Breast epithelium (tissue), 4 donors: ENCODE results near the gene GNS. TPM values are rescaled to one million over a fixed set of nuclear protein-coding genes. Genes with fewer than 3 reads are reported as not detected.

Source experiments
- DNase-seq, 2 donors: peaks; one replicate each; pipeline ENCODE4 v3.0.0-alpha.2; 2019; ENCODE audit warnings: low spot score in 2 of 2
- H3K27ac ChIP-seq, 2 donors: fragments of 200-600 bp; sonication (generic) in 1 of 2; one replicate each; pipeline ENCODE4 v1.5.1; 2016 to 2019; ENCODE audit warnings: mild to moderate bottlenecking in 1 of 2
- H3K27me3 ChIP-seq, 2 donors: fragments of 200-600 bp; sonication (generic) in 1 of 2; one replicate each; pipeline versions ENCODE4 v1.5.1 to v1.6.0; 2017 to 2019; ENCODE audit warnings: control low read depth in 1 of 2, mild to moderate bottlenecking in 1 of 2
- H3K36me3 ChIP-seq: fragments of 200-600 bp; one replicate; pipeline ENCODE4 v1.5.1; 2019
- H3K4me1 ChIP-seq, 2 donors: fragments of 200-600 bp; sonication (generic); one replicate each; pipeline ENCODE4 v1.5.1; 2016 to 2019; ENCODE audit warnings: control low read depth in 1 of 2
- H3K4me3 ChIP-seq, 3 donors: fragments of 200-600 bp; sonication (generic); 1 replicate in 2 of 3; 2 replicates in 1 of 3; pipeline ENCODE4 v1.5.1; 2016 to 2019; ENCODE audit warnings: mild to moderate bottlenecking in 3 of 3, moderate library complexity in 2 of 3
- H3K9me3 ChIP-seq, 2 donors: fragments of 200-600 bp; sonication (generic) in 1 of 2; one replicate each; pipeline ENCODE4 v1.5.1; 2016 to 2019; ENCODE audit warnings: control low read depth in 1 of 2
- CTCF ChIP-seq, 3 donors: fragments of 450-650 bp; IDR thresholded peaks; one replicate each; pipeline ENCODE4 v1.5.1; 2016 to 2017; ENCODE audit warnings: antibody characterized with exemption in 3 of 3, mild to moderate bottlenecking in 3 of 3, moderate library complexity in 3 of 3
- POLR2A ChIP-seq: fragments of 450-650 bp; IDR thresholded peaks from one replicate; pipeline ENCODE4 v1.6.1; 2016; ENCODE audit warnings: antibody characterized with exemption, mild to moderate bottlenecking, moderate library complexity
- POLR2AphosphoS5 ChIP-seq, 3 donors: sonication (generic); formaldehyde crosslinking; IDR thresholded peaks; one replicate each; pipeline ENCODE4 v1.6.1; 2017; ENCODE audit warnings: antibody characterized with exemption in 3 of 3
- intact Hi-C: fragments of 100-400 bp; cut with DNase I; formaldehyde crosslinking; loops from one replicate; pipeline ENCODE4 v1.15.1; 2023; ENCODE audit warnings: low total_unique reads
- total RNA-seq, 3 donors: library from RNA; depleted of rRNA; stranded (reverse); fragments of >200 nt; gene quantifications; one replicate each; pipeline ENCODE4 v1.1.0, GENCODE V29; 2016

GNS gene
- total RNA-seq, 3 donors from 2014 or later, result 94.4 to 250 (median 98.6) TPM

GRCh38 chr12:64752032-64752431 is 7.2 kb downstream of the GNS start:
- no peaks in the 10 kb centered on the region for H3K36me3 ChIP-seq
- H3K9me3 ChIP-seq, result no peaks in the 10 kb centered on the region

GRCh38 chr12:64749461-64750200 is 9.6 kb downstream of the GNS start:
- Histone ChIP-seq H3K36me3 (no peaks in the 10 kb centered on the region), H3K27me3 (no peaks in the 10 kb centered on the region), H3K9me3 (no peaks in the 10 kb centered on the region), H3K4me3 (no peak overlapping the region), H3K27ac (no peak overlapping the region), H3K4me1 (no peaks in the 10 kb centered on the region)
- TF ChIP-seq POLR2A (no peak), POLR2AphosphoS5 (IDR thresholded peaks at IDR 0.05) (no peak), CTCF (IDR thresholded peaks at IDR 0.05) (no peak)
- intact Hi-C loops, result no loop called here
- DNase-seq, result no peak

More at GRCh38 chr12:64752032-64752431, 7.2 kb downstream of the GNS start:
- TF ChIP-seq POLR2AphosphoS5 (IDR thresholded peaks at IDR 0.05), result no peak
- no peak for TF ChIP-seq POLR2A
- TF ChIP-seq CTCF (IDR thresholded peaks at IDR 0.05), result no peak
- Histone ChIP-seq H3K4me1 (no peaks in the 10 kb centered on the region), H3K27me3 (no peaks in the 10 kb centered on the region), H3K27ac (peak overlapping the region in 1 of 2 donors; percentile 39), H3K4me3 (no peak overlapping the region)
- intact Hi-C loops, result no loop called here
- DNase-seq, result no peak

- no peaks in the 10 kb centered on the region for H3K9me3 ChIP-seq
- no peak overlapping the region for H3K27ac ChIP-seq
- no peaks in the 10 kb centered on the region for H3K27me3 ChIP-seq
- no peak for DNase-seq
- H3K4me3 ChIP-seq, result no peak overlapping the region
- H3K36me3 ChIP-seq, result no peaks in the 10 kb centered on the region
- no peak for TF ChIP-seq POLR2A
- no peak for TF ChIP-seq CTCF (IDR thresholded peaks at IDR 0.05)
- no peak for TF ChIP-seq POLR2AphosphoS5 (IDR thresholded peaks at IDR 0.05)
- no peaks in the 10 kb centered on the region for H3K4me1 ChIP-seq
- intact Hi-C loops, result no loop called here
Observed at GRCh38 chr12:64747695-64748094, 11.5 kb downstream of the GNS start.

- Histone ChIP-seq H3K4me1 (no peaks in the 10 kb centered on the region), H3K4me3 (no peak overlapping the region), H3K27ac (peak overlapping the region in 1 of 2 donors; percentile 15), H3K36me3 (no peaks in the 10 kb centered on the region), H3K27me3 (no peaks in the 10 kb centered on the region), H3K9me3 (no peaks in the 10 kb centered on the region)
- intact Hi-C loops, result no loop called here
- no peak for DNase-seq
- TF ChIP-seq CTCF (IDR thresholded peaks at IDR 0.05) (no peak), POLR2AphosphoS5 (IDR thresholded peaks at IDR 0.05) (no peak), POLR2A (no peak)
Observed at GRCh38 chr12:64746663-64747062, 12.5 kb downstream of the GNS start.

- Histone ChIP-seq H3K36me3 (no peaks in the 10 kb centered on the region), H3K4me1 (no peaks in the 10 kb centered on the region), H3K9me3 (no peaks in the 10 kb centered on the region), H3K27ac (no peak overlapping the region), H3K27me3 (no peaks in the 10 kb centered on the region), H3K4me3 (no peak overlapping the region)
- intact Hi-C loops, result no loop called here
- TF ChIP-seq POLR2A (no peak), POLR2AphosphoS5 (IDR thresholded peaks at IDR 0.05) (no peak), CTCF (IDR thresholded peaks at IDR 0.05) (no peak)
- no peak for DNase-seq
Observed at GRCh38 chr12:64745980-64746379, 13.2 kb downstream of the GNS start.
